ENCODE measurements around the gene TTC7B.

The TTC7B gene

DNA sequence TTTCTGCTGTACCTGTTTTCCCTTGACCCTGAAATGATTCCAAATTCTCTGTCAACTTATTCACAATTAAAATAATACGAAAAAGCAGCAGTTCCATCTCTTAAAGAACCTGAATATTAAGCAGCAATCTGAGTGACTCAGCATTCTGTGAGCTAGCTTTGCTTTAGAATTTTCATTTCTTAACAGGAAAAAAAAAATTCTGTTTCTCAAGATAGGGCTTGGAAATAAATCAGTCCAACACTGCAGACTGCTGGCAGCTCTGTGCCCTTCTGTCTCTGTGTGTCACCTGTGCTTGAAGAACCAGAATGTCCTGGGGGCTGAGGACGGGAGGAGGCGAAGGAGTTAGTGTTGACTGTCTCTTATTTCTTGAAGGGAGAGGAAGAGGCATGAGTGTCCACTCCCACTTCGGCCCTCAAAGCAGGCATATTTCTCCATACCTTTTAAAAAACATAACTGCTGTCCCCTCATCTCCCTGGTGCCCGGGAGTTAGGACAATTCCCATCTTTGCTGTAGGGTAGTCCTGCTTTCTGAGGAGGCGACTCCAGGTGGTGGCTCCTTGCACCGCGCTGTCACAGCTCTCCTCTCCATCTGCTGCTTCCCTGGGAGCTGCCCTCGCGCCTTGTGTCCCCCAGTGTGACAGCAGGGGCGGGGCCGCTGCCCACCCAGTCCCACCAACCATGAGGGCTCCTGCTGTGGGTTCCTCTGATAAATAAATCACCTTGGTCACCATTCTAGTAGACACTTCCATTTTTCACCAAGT, 216.3 kb downstream of the TTC7B start:
- DNase-seq (ENCODE audit: low read depth in 2 of 2) = no peak

- no peak for DNase-seq (ENCODE audit: low read depth in 2 of 2)
Observed at GRCh38 chr14:90599339-90599738, 216.9 kb downstream of the TTC7B start.

DNA sequence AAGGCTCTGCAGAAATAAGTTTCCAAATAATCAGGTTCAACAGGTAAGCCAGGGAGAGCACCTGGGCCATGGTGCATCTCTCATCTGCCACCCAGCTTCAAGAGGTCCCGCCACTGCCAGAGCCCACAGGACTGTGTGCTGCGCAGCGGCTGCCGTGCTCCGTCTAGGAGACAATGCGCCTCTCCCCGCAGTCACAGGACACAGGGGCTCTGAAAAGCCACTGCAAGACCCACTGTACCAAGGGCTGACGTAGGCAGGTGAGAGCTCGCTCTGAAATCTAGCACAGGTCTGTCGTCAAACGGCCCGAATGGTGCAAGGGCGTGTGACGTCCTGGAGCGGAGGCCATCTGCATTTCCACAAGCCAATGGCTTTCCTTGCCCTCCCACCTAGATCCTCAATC, 218.3 kb downstream of the TTC7B start:
- no peak for DNase-seq (ENCODE audit: low read depth in 2 of 2)

GRCh38 chr14:90596733-90597132, 219.5 kb downstream of the TTC7B start:
- no peak for DNase-seq (ENCODE audit: low read depth in 2 of 2)

DNA sequence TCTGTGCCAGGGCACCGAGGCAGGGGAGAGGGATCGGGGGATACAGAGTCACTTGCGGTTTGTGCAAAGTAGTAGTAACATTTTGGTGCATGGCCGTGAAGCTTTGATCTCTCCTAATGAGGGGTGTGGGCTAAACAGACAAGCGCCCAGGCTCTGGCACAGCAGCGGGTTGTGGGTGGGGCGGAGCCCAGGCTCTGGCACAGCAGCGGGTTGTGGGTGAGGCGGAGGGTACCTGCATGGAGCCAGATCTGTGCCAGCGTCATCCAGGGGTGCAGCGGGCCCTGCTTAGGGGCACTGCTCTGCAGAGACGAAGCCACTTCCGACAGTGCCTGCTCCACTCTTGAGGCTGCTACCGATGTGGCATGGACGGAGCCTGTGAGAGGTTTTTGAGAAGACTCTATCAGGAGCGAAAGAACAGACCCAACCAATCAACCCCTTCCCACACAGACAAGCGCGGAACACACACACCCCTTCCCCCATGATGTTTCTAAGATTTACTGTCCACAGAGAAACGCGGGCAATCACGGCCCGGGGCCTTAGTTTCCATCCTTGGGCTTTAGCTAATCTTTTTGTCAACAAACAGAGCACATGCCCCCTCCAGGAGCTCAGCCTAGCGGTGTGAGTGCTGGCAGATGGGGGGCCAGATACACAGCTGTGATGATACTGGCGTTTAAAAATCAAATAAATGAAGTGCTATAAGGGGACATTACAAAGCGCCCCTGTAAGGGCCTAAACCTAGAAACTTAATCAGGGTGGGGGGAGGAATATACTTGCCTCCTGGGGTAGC, 222.8 kb downstream of the TTC7B start:
- DNase-seq (ENCODE audit: low read depth in 2 of 2) = no peak

DNA sequence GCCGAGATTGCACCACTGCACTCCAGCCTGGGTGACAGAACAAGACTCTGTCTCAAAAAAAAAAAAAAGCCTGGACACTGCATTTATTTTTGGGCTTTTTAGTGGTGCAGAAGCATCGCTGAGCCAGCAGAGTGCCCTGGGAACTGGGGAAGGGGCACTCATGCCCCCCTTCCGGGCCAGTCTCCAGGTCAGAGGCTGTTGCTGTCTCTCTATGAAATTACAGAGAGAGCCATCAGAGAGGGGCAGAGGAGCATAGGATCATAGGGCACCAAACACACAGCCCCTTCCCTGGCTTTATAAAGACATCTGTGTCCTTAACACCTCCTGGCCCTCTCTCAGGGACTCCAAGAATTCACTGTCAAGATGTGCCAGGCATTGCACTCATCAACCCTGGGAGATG, 223.6 kb downstream of the TTC7B start:
- no peak for DNase-seq (ENCODE audit: low read depth in 2 of 2)

GRCh38 chr14:90587918-90588317, 228.3 kb downstream of the TTC7B start:
- DNase-seq (ENCODE audit: low read depth in 2 of 2) = no peak

DNA sequence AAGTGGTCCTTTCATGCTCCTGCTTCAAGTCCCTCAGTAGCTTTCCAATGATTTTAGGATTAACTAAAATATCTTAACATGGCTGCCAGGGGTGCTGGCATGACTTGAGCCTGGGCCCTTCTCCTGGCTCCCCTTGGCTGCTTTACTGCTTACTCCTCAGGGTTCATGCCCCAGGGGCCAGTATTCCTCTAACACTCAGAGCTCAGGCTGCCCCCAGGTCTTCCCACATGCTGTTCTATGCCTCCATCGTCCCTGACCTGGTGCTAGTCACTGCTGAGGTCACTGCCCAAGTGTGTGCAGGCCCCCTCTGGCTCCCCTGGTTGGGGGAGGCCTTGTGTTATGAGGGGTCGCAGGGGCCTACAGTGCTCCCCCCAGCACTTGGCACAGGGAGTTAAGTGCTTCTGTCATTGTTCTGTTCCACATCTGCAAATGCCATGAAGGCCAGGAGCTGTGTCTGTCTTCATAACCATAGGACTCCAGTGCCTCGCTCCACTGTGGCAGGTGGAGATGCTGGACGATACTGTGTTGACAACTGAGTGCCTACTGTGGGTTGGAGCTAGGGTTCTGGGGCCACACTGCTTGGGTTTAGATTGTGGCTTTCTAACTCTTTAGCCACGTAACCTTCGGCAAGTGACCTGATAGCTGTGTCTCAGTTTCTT, 228.8 kb downstream of the TTC7B start:
- no peak for DNase-seq (ENCODE audit: low read depth in 2 of 2)

DNA sequence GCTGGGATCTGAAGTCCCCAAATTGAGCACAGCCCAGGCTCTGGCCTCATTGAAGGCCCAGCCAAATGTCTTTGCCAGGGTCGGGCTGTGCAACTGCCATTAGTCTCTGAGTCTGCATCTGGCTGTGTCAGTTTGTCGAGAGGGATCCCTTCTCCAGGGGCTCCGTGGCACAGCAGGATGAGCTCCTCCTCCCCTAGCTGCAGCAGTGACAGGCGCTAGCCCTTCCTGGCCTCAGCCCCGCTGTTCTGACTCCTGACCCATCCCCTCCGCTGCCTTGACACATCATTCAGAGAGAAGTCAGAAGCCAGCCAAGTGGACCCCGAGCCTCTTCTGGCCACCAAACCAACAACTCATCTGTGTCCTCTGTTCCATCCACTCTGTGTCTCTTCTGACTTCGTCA, 231.1 kb downstream of the TTC7B start:
- DNase-seq (ENCODE audit: low read depth in 2 of 2) = no peak

GRCh38 chr14:90583916-90584605, 232.2 kb downstream of the TTC7B start:
- DNase-seq (ENCODE audit: low read depth in 2 of 2) = no peak

DNA sequence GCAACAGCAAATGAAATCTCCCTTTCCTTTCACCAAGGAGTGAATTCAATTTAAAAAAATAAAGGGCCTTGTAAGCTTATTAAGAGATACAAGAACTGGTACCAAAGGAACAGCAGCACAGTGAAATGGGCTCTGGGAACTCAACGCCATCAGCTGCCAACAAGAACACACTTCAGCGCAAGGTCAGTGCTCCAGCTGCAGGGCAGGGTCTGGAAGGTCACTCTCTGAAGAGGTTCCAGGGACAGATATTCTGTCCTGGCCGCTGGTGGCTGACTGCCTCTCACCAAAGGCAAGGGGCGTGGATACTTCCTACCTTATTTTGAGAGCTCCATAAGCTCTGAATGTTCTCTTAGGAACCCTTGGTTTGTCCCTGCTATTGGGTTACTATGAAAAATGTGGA, 232.8 kb downstream of the TTC7B start:
- DNase-seq (ENCODE audit: low read depth in 2 of 2) = no peak

DNA sequence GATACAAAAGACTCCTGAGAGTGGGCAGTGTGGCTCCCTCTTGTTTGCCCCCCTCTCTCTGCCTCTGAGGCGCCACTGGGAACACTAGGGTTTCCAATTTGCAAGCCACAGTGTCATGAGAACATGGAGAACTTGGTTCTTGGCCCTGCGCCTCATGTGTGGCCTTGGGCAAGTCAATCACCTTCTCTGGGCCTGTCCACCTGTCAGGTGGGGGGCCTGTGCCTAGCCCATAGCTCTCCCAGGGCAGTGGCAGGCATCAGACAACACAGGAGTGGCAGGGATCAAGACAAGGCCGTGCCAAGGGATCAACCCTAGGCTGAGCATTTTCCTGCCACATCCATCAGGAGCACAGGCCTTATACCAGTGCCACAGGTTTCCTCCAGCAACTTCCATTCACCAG, 234.1 kb downstream of the TTC7B start:
- DNase-seq (ENCODE audit: low read depth in 2 of 2) = no peak

DNA sequence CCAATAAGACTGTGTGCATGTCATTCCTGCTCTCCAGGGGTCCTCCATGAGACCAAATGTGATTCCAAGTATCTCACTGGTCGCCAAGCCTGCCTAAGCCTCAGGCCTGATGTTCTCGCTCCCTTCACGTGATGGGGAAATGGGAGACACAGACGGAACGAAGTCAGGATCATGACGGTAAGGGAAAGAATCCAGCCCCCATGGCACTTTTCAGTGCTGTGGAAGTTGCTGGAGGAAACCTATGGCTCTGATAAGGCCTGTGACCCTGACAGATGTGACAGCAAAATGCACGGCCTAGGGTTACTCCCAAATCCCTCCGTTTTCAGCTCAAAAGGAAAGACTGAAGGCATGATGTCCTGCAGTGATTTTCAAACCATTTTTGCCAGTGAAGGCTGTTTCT, 234.5 kb downstream of the TTC7B start:
- no peak for DNase-seq (ENCODE audit: low read depth in 2 of 2)

DNA sequence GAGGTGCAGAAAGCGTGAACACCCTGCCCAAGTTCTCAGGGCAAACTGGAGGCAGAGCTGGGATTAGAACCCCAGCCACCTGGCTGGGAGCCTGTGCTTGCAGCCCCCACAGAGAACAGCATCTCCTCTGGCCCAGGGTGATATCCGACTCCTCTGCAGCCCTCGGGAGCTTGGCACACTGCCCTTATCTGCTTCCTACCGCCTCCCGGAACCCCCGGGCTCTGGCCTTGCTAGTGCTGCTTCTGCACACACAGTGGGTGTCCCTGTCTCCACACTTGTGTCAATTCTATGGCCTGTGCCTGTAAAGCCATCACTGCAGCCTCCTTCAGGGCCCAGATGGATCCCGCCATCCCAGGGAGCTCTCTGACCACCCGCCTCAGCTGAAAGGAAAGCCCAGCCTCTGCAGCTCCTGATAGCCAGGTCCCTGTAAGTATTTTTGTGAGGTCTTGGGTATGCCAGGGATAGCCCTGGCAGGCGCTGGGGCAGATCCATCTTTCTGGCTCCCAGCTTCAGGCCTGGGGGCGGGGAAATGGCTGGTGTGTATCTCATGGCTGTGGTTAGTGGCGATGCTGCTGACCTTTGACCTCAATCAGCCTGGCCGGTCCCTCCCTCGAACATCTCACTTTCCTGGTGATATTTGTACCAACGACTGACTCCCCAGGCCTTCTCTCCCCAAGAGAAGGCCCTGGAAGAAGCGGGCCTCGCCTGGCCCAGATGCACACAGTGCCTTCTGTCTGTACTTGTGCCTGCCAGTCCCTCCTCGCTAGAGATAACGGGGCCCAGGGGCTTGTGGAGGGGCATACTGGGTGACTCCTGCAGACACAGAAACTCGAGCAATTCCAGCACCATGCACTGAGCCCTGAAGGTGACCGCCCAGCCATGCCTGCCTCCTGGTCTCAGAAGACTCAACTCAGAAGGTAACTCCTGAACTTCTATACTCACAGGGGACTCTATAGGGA, 235.6 kb downstream of the TTC7B start:
- DNase-seq (ENCODE audit: low read depth in 2 of 2) = no peak

DNA sequence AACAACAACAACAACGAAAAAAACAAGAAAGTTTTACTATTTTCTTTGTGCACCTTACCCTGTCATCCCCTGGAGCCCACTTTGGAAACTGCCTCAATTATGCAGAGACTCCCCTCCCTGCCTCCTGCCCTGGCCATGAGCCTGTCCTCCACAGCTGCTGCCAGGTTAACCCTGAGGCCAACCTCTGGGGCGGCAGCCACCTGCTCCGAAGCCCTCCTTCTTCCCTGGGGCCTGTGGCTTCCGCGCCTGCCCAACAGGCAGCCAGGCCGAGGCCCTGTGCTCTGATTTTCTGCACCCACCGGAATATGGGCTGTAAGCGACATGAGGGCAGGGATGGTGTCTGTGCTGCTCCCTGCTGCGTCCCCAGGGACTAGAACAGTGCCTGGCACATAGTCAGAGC, 236.4 kb downstream of the TTC7B start:
- DNase-seq (ENCODE audit: low read depth in 2 of 2) = no peak

DNA sequence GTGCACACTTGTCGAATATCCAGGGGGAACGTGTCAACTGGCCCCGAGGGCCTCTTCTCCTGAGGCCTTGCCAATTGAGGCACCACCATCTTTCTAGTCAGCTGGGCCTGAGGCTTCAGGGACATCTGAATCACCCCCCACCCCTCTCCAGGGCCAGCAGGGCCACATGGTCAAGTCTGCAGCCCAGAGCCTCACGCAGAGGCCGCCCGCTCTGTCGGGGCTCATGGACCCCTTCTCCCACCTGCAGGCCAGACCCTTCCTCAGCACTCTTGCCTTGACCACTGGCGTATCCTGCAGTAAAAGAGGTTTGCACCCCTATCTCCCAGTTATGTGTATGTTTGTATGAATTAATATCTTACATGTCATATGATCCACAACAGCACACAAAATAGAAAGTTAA, 237.1 kb downstream of the TTC7B start:
- DNase-seq (ENCODE audit: low read depth in 2 of 2) = no peak

- DNase-seq (ENCODE audit: low read depth in 2 of 2) = no peak
Observed at GRCh38 chr14:90578283-90578985, 237.8 kb downstream of the TTC7B start.

GRCh38 chr14:90577661-90578282, 238.5 kb downstream of the TTC7B start:
- no peak for DNase-seq (ENCODE audit: low read depth in 2 of 2)

GRCh38 chr14:90576981-90577660, 239.1 kb downstream of the TTC7B start:
- no peak for DNase-seq (ENCODE audit: low read depth in 2 of 2)
